ENCODE results near the gene GTF2IRD1.

Gene GTF2IRD1

DNA sequence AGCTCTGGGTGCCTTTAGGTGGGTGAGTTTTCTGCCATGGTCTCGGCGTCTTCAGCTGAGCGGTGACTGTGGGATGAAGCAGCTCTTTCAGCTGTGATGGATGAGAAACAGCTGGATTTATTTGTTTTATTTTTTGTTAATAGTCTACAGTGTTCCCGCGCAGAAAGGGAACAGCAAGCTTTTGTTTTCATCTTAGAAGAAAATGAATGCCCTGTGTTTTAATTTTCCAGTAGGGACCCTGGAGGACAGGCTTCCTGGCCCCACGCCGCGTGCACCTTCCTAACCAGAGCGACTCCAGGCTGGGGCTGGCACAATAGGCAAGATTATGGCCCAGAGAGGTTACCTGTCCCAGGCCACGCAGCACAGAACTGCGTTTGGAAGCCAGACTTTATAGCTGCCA lies 57.6 kb downstream of the GTF2IRD1 start:
- DNase-seq (ENCODE audit: low read depth) = no peak

DNA sequence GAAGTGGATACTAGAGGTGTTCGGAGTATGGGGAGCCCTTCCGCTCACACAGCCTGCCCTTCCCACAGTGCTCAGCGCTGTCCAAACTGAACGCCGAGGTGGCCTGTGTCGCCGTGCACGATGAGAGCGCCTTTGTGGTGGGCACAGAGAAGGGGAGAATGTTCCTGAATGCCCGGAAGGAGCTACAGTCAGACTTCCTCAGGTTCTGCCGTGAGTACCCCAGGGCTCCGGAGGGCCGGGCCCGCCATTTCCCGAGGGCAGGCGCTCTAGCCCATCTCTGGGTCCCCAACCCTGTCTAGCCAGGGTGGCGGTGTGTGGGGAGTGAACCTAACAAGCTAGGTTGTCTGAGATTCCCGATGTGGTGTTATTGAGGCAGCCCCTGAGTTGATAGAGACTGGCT lies 59.1 kb downstream of the GTF2IRD1 start:
- TF ChIP-seq, protein P1, sequence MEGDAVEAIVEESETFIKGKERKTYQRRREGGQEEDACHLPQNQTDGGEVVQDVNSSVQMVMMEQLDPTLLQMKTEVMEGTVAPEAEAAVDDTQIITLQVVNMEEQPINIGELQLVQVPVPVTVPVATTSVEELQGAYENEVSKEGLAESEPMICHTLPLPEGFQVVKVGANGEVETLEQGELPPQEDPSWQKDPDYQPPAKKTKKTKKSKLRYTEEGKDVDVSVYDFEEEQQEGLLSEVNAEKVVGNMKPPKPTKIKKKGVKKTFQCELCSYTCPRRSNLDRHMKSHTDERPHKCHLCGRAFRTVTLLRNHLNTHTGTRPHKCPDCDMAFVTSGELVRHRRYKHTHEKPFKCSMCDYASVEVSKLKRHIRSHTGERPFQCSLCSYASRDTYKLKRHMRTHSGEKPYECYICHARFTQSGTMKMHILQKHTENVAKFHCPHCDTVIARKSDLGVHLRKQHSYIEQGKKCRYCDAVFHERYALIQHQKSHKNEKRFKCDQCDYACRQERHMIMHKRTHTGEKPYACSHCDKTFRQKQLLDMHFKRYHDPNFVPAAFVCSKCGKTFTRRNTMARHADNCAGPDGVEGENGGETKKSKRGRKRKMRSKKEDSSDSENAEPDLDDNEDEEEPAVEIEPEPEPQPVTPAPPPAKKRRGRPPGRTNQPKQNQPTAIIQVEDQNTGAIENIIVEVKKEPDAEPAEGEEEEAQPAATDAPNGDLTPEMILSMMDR (conservative IDR thresholded peaks at IDR 0.05; ENCODE audit: low read length) = no peak
- DNase-seq (ENCODE audit: low read depth) = no peak

More for the DNA sequence above, 57.6 kb downstream of the GTF2IRD1 start:
- H3K4me3 ChIP-seq (ENCODE audit: low read length) = no peak overlapping the region
- TF ChIP-seq, protein P1 (conservative IDR thresholded peaks at IDR 0.05; ENCODE audit: low read length) = no peak

DNA sequence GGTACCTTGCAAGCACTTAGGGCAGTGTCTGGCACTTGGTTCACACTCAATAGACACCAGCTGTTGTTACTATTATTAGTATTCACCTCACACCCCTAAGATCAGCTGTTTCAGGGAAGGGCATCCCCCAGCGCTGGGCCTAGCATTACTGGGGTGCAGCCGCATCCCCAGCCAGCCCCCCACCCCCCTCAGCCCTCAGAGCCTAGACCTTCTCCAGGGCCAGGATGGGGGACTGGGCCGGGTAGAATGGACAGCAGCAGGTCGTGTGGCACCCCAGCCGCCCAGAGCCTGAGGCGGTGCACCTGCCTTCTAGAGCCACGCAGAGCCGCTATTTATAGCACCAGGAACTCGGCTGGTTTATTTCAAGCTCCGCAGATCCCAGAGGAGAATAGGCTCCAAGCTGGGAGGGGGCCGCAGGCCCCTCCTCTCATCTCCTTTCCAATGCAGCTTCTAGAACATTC lies 60.5 kb downstream of the GTF2IRD1 start:
- TF ChIP-seq, protein P1 (conservative IDR thresholded peaks at IDR 0.05; ENCODE audit: low read length) = no peak
- H3K4me3 ChIP-seq (ENCODE audit: low read length) = no peak overlapping the region
- DNase-seq (ENCODE audit: low read depth) = no peak

More for the DNA sequence above, 59.1 kb downstream of the GTF2IRD1 start:
- H3K4me3 ChIP-seq (ENCODE audit: low read length) = no peak overlapping the region

DNA sequence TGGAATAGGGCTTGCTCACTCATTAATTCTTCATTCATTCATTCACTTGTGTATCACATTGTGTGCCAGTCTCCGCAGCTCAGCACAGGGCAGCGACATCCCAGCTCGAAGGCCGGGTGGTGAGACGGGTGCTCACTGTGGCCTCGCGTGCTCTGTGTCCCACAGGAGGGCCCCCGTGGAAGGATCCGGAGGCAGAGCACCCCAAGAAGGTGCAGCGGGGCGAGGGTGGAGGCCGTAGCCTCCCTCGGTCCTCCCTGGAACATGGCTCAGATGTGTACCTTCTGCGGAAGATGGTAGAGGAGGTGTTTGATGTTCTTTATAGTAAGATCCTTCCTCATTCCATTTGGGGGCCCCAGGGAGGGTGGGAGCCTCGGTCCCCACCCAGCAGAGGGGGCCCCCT lies 61.6 kb downstream of the GTF2IRD1 start:
- DNase-seq (ENCODE audit: low read depth) = no peak
- TF ChIP-seq, protein P1 (conservative IDR thresholded peaks at IDR 0.05; ENCODE audit: low read length) = no peak
- H3K4me3 ChIP-seq (ENCODE audit: low read length) = no peak overlapping the region

DNA sequence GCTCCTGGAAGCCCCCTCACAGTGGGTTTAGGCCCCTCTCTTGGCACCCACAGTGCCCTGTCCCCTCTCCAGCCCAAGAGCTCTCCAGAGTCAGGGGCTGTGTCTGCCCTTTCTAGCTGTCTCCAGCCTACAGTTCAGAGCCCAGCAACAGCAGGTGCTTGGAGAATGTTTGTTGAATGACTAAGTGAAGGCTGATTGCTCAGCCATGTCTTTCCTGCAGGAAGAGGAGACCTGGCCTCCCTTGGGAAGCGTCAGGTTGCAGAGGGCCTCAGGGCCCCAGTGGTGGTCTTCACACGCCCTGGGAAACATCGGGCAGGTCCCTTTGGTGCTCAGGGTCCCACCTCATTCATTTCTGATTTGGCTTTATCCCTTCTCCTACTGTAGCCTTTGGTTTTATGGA lies 62.5 kb downstream of the GTF2IRD1 start:
- no peak for DNase-seq (ENCODE audit: low read depth)
- TF ChIP-seq, protein P1 (conservative IDR thresholded peaks at IDR 0.05; ENCODE audit: low read length) = no peak
- no peak overlapping the region for H3K4me3 ChIP-seq (ENCODE audit: low read length)

DNA sequence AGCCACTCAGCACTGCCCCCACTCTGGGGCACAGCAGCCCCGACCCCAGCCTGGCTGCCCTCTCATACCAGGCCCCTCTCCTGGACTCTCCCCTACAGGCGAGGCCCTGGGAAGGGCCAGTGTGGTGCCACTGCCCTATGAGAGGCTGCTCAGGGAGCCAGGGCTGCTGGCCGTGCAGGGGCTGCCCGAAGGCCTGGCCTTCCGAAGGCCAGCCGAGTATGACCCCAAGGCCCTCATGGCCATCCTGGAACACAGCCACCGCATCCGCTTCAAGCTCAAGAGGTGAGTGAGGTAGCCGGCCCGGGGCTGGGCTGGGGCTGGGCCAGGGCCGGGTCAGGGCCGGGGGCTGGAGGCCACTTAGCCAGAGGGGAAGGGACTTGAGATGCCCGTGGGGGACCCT lies 64.3 kb downstream of the GTF2IRD1 start:
- no peak for DNase-seq (ENCODE audit: low read depth)
- no peak overlapping the region for H3K4me3 ChIP-seq (ENCODE audit: low read length)
- TF ChIP-seq, protein P1 (conservative IDR thresholded peaks at IDR 0.05; ENCODE audit: low read length) = no peak

DNA sequence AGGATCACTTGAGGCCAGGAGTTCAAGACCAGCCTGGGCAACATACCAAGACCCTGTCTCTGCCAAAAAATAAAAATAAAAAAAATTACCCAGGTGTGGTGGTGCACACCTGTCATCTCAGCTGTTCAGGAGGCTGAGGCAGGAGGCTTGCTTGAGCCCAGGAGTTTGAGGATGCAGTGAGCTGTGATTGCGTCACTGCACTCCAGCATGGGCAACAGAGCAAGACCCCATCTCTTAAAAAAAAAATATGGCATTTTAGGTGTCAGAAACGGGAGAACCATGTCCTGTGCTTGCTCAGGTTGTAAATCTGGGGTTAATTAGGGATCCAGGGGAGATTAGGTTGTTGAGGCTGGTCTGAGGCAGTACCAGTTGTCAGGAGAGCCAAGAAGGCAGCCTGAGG lies 64.9 kb downstream of the GTF2IRD1 start:
- H3K4me3 ChIP-seq (ENCODE audit: low read length) = no peak overlapping the region
- TF ChIP-seq, protein P1 (conservative IDR thresholded peaks at IDR 0.05; ENCODE audit: low read length) = no peak
- no peak for DNase-seq (ENCODE audit: low read depth)
